T47D (cell line): Measurements from ENCODE around the gene SLIT3.
"Not testable (repeated sequence)": the region's sequence is repeated elsewhere in the genome, so short reads cannot be mapped to it uniquely, and the experiment has no call there.

Source experiments
- DNase-seq, 2 experiments: peaks; one replicate each; pipeline versions ENCODE4 v3.0.0 to v3.0.0-alpha.2; 2011 to 2012; ENCODE audit warnings: low read depth in 1 of 2, low spot score in 1 of 2
- JUND ChIP-seq: IDR thresholded peaks from 2 replicates; pipeline ENCODE4 v1.6.1; 2012; ENCODE audit warnings: low read depth
- in situ Hi-C: cut with HindIII; loops from 2 replicates; pipeline ENCODE4 v1.10.0; 2016; ENCODE audit warnings: low sequenced_read_pairs, low pct_unique_long_range_greater_than_20kb

The SLIT3 gene

GRCh38 chr5:168647083-168647482 lies 653.9 kb downstream of the SLIT3 start:
- DNase-seq: peak; percentile 33 to 60
- in situ Hi-C loops: no loop called here
- TF ChIP-seq JUND: no peak

- no peak for DNase-seq
- TF ChIP-seq JUND: no peak
- in situ Hi-C loops: no loop called here
Observed at GRCh38 chr5:168646335-168646734, 654.6 kb downstream of the SLIT3 start.

- TF ChIP-seq JUND: no peak
- in situ Hi-C loops: no loop called here
- DNase-seq: no peak
Observed at GRCh38 chr5:168645195-168645594, 655.7 kb downstream of the SLIT3 start.

GRCh38 chr5:168642019-168642418 lies 658.9 kb downstream of the SLIT3 start:
- in situ Hi-C loops: no loop called here
- no peak for DNase-seq
- no peak for TF ChIP-seq JUND

GRCh38 chr5:168638846-168639245 lies 662.1 kb downstream of the SLIT3 start:
- in situ Hi-C loops, DNase-seq: not testable (repeated sequence)

- in situ Hi-C loops: no loop called here
- TF ChIP-seq JUND: no peak
- DNase-seq: no peak
Observed at GRCh38 chr5:168637793-168638192, 663.1 kb downstream of the SLIT3 start.

GRCh38 chr5:168637281-168637680 lies 663.7 kb downstream of the SLIT3 start:
- DNase-seq: no peak
- in situ Hi-C loops: no loop called here
- no peak for TF ChIP-seq JUND

GRCh38 chr5:168630958-168631357 lies 670.0 kb downstream of the SLIT3 start:
- in situ Hi-C loops, DNase-seq: not testable (repeated sequence)

GRCh38 chr5:168624850-168625364 lies 676.0 kb downstream of the SLIT3 start:
- TF ChIP-seq JUND: no peak
- in situ Hi-C loops: no loop called here
- no peak for DNase-seq

- in situ Hi-C loops: no loop called here
- no peak for TF ChIP-seq JUND
- no peak for DNase-seq
Observed at GRCh38 chr5:168620807-168621206, 680.1 kb downstream of the SLIT3 start.

- TF ChIP-seq JUND: no peak
- DNase-seq: no peak
- in situ Hi-C loops: no loop called here
Observed at GRCh38 chr5:168614661-168615060, 686.3 kb downstream of the SLIT3 start.

- TF ChIP-seq JUND: no peak
- in situ Hi-C loops: no loop called here
- no peak for DNase-seq
Observed at GRCh38 chr5:168613996-168614395, 686.9 kb downstream of the SLIT3 start.

- TF ChIP-seq JUND: no peak
- in situ Hi-C loops: no loop called here
- DNase-seq: no peak
Observed at GRCh38 chr5:168613396-168613795, 687.5 kb downstream of the SLIT3 start.

GRCh38 chr5:168612996-168613395 lies 687.9 kb downstream of the SLIT3 start:
- in situ Hi-C loops: no loop called here
- DNase-seq: no peak
- TF ChIP-seq JUND: no peak
